ENCODE data around the gene WNK2.

DNA sequence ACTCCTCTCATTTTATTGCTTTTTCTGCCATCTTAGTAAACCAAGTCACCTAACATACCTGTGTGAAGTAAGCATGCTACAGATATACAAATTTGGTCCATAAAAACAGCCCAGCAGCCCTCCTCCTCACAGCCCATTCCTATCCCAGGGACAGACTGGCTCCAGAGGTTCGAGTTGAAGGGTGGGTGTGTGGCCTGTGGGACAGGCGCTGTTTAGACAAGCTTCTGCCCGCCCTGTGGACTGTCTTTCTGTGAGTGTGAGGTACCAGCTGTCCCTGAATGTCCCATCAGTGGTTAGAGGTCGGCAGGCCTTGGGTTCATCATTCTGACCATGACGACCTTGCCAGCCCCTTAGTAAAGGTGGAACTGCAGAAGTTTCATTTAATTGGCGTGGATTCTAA, 82.0 kb downstream of the WNK2 start:
- TF ChIP-seq POLR2A (IDR thresholded peaks at IDR 0.05; ENCODE audit: low read depth, low read length) (no peak), SMC3 (IDR thresholded peaks at IDR 0.05; ENCODE audit: low read depth, low read length) (no peak), FOS (IDR thresholded peaks at IDR 0.05; ENCODE audit: low read depth, low read length) (no peak), NFE2L2 (IDR thresholded peaks at IDR 0.05; ENCODE audit: low read depth, low read length) (no peak), RAD21 (IDR thresholded peaks at IDR 0.05; ENCODE audit: low read length) (no peak), MAZ (IDR thresholded peaks at IDR 0.05; ENCODE audit: borderline replicate concordance, low read depth, low read length) (no peak), RCOR1 (IDR thresholded peaks at IDR 0.05; ENCODE audit: insufficient replicate concordance, low read length) (no peak), RFX5 (IDR thresholded peaks at IDR 0.05; ENCODE audit: low read depth, low read length) (no peak), CEBPB (IDR thresholded peaks at IDR 0.05; ENCODE audit: low read depth, low read length) (no peak)
- TF ChIP-seq, protein P1, sequence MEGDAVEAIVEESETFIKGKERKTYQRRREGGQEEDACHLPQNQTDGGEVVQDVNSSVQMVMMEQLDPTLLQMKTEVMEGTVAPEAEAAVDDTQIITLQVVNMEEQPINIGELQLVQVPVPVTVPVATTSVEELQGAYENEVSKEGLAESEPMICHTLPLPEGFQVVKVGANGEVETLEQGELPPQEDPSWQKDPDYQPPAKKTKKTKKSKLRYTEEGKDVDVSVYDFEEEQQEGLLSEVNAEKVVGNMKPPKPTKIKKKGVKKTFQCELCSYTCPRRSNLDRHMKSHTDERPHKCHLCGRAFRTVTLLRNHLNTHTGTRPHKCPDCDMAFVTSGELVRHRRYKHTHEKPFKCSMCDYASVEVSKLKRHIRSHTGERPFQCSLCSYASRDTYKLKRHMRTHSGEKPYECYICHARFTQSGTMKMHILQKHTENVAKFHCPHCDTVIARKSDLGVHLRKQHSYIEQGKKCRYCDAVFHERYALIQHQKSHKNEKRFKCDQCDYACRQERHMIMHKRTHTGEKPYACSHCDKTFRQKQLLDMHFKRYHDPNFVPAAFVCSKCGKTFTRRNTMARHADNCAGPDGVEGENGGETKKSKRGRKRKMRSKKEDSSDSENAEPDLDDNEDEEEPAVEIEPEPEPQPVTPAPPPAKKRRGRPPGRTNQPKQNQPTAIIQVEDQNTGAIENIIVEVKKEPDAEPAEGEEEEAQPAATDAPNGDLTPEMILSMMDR (conservative IDR thresholded peaks at IDR 0.05; ENCODE audit: low read depth, low read length): no peak
- TF ChIP-seq, protein P2, sequence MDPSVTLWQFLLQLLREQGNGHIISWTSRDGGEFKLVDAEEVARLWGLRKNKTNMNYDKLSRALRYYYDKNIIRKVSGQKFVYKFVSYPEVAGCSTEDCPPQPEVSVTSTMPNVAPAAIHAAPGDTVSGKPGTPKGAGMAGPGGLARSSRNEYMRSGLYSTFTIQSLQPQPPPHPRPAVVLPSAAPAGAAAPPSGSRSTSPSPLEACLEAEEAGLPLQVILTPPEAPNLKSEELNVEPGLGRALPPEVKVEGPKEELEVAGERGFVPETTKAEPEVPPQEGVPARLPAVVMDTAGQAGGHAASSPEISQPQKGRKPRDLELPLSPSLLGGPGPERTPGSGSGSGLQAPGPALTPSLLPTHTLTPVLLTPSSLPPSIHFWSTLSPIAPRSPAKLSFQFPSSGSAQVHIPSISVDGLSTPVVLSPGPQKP (IDR thresholded peaks at IDR 0.05; ENCODE audit: borderline replicate concordance, low read depth, low read length): no peak
- TF ChIP-seq, protein P3, sequence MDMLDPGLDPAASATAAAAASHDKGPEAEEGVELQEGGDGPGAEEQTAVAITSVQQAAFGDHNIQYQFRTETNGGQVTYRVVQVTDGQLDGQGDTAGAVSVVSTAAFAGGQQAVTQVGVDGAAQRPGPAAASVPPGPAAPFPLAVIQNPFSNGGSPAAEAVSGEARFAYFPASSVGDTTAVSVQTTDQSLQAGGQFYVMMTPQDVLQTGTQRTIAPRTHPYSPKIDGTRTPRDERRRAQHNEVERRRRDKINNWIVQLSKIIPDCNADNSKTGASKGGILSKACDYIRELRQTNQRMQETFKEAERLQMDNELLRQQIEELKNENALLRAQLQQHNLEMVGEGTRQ (IDR thresholded peaks at IDR 0.05; ENCODE audit: low read depth, low read length): no peak

Data from IMR-90 (cell line).